GM19324 (cell line): ENCODE data around the gene NAT8L.

Source experiments
- ATAC-seq: cut with Tn5 transposase; IDR thresholded peaks from one replicate; pipeline ENCODE4 v1.9.1; 2021; ENCODE audit warnings: mild to moderate bottlenecking, moderate library complexity; ENCODE audit not compliant: unreplicated experiment, low FRiP score

The NAT8L gene

GRCh38 chr4:2073808-2074481 is 14.8 kb downstream of the NAT8L start:
- no peak for ATAC-seq

GRCh38 chr4:2074588-2074987 is 15.5 kb downstream of the NAT8L start:
- no peak for ATAC-seq

DNA sequence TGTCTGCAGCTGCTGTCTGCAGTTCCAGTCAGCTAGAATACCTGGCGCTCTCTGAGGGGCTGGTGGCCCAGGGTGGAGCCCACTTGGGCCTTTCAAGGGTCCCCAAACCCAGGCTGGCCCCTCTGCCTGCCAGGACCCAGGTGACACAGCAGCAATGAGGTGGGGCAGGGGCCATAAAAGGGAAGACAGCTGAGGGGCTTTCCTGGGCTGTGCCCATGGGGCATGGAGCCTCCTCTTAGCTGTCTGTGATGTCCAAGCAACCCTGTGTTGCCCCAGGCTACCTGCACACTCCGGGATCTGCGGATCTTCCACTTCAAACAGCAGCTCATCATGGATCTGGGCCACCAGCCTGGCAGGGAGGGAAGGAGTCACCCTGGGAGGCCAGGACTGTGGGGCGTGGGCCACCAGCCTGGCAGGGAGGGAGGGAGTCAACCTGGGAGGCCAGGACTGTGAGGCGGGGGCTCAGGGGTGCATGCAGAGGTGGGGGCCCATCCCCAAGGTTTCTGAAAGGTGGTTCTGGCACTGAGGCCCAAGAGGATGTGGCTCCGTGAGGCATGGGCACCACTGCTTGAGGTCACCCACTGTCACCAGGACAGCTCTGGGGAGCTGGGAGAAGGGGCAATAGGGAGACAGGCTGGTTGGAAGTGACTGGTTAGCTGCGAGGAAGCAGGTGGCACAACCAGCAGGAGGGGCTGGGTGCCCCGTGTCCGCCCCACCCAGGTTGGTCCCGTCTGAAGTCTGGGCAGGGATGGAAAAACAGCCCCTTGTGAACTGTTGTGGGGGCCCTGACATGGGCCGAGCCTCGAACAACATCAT is 16.3 kb downstream of the NAT8L start:
- ATAC-seq = no peak

DNA sequence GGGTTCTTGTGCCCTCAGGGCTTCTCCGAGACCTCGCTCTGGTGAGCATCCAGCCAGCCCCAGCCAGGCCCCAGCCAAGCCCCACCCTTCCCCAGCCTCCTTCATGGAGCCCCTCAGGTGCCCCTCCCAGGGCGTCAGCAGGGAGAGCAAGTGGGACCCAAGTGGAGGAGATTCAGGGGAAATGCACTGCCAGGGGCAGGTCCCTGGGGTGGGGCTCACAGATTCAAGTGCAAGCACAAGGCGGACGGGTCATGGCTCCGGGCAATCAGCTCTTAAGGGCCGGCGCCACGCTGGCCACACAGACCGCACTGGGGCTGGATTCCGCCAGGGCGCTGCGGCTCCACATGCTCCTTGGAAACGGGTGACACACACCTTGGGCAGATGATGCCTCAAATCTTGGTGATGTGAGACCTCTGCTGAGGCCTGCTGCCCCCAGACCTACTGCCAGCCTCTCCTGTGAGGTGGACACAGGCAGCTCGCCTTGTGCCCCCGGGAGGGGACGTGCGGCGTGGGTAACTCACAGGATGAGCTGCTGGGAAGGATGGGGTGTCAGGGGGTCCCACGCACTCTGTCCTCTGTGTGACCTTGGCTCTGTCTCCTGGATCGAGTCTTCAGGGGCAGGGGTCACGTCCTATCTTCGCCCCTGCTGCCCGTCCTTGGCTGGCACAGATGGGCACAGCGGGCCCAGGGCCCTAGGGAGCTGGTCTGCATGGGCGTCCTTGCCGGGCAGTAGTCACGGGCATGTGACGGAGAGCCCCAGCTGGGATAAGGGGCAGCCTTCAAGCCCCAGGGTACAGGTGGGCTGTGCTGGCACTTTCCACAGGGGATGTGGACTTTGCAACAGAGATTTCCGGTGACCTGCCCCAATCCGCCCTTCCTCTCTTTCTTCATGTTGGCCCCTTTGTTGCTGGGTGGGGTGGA is 17.1 kb downstream of the NAT8L start:
- ATAC-seq = no peak

DNA sequence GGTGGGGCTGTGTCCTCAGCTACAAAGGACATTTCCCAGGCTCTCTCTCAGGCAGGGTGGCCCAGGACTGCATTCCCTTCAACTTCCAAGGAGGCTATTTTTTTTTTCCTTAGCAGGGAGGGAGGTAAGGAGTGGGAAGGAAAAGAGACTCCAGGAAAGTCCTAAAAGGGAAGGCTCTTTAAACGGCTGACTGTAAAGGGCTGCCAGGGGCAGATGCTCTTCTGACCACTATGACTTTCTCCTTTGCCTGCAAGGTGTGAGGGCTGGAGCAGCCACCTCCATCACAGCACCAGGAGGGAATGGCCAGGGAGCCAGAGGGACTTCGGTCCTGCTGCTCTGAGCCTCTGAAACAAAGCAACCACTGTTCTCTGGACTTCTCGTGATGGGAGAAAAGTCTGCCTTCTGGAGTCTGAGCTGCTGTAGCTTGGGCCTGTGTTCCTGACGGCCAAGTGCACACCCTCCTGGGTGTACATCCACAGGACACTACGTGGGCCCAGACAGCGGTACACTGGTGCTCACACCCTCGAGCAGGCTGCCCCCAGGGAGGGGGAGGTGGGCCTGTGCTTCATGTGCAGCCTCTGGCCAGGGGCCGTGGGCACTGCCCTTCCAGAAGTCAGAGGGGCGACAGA is 17.9 kb downstream of the NAT8L start:
- ATAC-seq = no peak

DNA sequence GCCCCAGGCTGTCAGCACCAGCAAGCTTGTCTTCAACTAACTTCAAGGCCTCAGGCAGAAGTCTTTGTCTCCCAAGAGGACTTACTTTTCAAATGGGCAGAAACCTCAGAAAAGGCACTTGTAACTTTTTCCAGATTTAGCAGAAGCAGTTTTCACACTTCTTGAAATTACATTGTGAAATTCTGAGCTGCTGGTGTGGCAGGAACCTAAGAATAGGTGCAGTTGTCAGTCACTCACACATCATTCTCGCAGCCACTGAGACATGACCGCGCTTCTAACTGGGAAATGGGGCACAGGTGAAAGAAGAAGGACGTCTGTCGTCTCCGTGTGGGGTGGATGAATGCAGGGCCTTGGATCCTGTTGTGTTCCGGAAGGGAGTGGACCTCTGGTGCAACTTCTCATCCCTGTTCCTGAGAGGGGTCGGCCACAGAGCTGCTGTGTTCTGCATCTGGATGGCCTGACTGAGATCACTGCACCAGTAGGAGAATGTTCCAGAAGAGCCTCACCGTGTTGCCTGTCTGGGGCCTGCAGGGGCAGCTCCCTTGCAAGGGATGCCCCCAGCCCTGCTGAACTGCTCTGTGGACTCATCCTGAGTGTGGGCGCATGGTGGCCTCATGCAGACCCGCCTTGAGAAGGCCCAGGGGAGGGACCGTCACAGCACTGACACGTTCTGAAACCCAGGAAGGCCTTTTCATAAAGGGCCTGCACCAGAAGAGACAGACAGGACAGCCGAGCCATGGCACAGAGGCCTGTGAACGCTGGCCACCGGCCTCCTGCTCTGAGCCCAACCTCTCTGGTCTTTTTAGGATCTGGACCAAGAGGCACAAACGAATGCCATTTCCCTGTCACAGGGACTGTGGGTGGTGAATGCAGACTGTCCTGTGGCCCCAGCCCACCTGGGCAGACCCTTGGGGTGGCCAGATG is 18.7 kb downstream of the NAT8L start:
- no peak for ATAC-seq

- no peak for ATAC-seq
Measured at GRCh38 chr4:2078584-2078983, 19.5 kb downstream of the NAT8L start.

GRCh38 chr4:2079006-2079405 is 19.9 kb downstream of the NAT8L start:
- no peak for ATAC-seq

- ATAC-seq = no peak
Measured at GRCh38 chr4:2079926-2080325, 20.8 kb downstream of the NAT8L start.

- ATAC-seq = no peak
Measured at GRCh38 chr4:2080429-2081300, 21.5 kb downstream of the NAT8L start.

GRCh38 chr4:2081540-2081939 is 22.4 kb downstream of the NAT8L start:
- no peak for ATAC-seq

DNA sequence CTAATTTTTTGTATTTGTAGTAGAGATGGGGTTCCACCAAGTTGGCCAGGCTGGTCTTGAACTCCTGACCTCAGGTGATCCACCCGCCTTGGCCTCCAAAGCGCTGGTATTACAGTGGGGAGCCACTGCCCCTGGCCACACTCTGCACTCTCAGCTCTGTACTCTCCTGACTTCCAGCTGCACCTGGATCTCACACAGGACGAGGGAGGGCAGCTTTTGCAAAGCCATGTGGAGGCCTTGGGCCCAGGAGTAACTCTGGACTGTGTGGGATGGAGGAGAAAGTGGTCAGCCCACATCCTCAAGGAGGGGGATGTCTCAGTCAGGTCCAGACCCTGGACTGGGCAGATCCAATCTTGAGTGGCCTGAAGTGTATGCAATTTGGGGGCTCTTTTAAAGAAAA is 23.0 kb downstream of the NAT8L start:
- ATAC-seq = no peak

- ATAC-seq = no peak
Measured at GRCh38 chr4:2082627-2083026, 23.5 kb downstream of the NAT8L start.

GRCh38 chr4:2083116-2083825 is 24.1 kb downstream of the NAT8L start:
- ATAC-seq = no peak

DNA sequence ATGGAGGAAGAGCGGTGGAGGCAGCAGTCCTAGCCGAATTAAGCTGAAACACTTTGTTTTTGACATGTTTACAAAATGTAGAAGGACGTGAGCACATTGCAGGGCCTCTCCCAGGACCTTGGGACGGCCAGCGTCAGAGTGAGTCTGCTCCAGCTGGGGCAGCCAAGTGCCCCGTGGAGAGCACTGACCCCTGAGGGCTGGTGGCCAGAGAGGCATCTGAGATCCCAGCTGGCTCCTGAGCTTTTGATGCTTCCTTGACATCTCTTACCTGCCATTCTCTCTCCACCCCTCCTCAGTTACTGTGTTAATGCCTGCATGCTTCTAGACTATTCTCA is 24.7 kb downstream of the NAT8L start:
- no peak for ATAC-seq

- no peak for ATAC-seq
Measured at GRCh38 chr4:2084316-2084715, 25.2 kb downstream of the NAT8L start.

GRCh38 chr4:2085496-2085901 is 26.4 kb downstream of the NAT8L start:
- ATAC-seq = no peak

DNA sequence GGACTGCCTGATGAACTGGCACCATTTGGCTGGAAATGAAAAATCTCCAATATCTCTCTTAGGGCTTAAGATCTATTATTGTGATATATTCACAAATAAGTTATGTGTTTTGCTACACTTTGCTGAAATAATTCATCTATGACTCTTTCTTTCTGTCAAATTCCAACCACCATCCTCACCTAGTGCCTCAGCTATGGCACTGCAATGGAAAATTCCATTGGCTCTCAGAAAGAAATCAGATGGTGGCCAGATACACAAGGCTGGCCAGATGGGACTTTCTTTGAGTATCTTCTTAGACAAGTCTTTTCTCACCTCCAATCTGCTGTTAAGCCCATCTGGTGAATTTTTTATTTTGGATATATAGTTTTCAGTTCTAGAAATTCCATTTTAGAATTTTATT is 28.0 kb downstream of the NAT8L start:
- no peak for ATAC-seq
